DND-41 (cell line): ENCODE measurements around the gene TREM1.

Experiments
- ATAC-seq: fragments of 200-7000 bp; cut with Tn5 transposase; 3 replicates; pipeline ENCODE4 v1.9.1; 2021; ENCODE audit warnings: low read depth; ENCODE audit not compliant: insufficient read depth
- DNase-seq: peaks from one replicate; pipeline ENCODE4 v3.0.0-alpha.2; 2020
- H2AFZ ChIP-seq: 2 replicates; pipeline ENCODE4 v1.6.0; 2012; ENCODE audit warnings: low read depth, low read length
- H3K27ac ChIP-seq: 2 replicates; pipeline ENCODE4 v1.5.1; 2012; ENCODE audit warnings: low read length, inconsistent platforms
- H3K27me3 ChIP-seq: fragments of 200-600 bp; sonication (generic); 2 replicates; pipeline ENCODE4 v1.6.0; 2012; ENCODE audit warnings: low read length, mild to moderate bottlenecking, inconsistent platforms; ENCODE audit not compliant: insufficient read depth, poor library complexity
- H3K36me3 ChIP-seq: 2 replicates; pipeline ENCODE4 v1.5.1; 2012; ENCODE audit warnings: low read length, inconsistent platforms; ENCODE audit not compliant: insufficient read depth
- H3K4me1 ChIP-seq: 2 replicates; pipeline ENCODE4 v1.5.1; 2012; ENCODE audit warnings: mild to moderate bottlenecking, low read length; ENCODE audit not compliant: insufficient read depth
- H3K4me2 ChIP-seq: 2 replicates; pipeline ENCODE4 v1.6.0; 2012; ENCODE audit warnings: mild to moderate bottlenecking, moderate library complexity, low read length, inconsistent platforms; ENCODE audit not compliant: insufficient read depth
- H3K4me3 ChIP-seq, 2 experiments: fragments of 200-600 bp in 1 of 2; shearing (Covaris generic) in 1 of 2; 2 replicates each; pipeline ENCODE4 v1.5.1; 2012 to 2016; ENCODE audit warnings: inconsistent platforms in 2 of 2, low read length in 2 of 2, mild to moderate bottlenecking in 2 of 2, low read depth in 1 of 2, moderate library complexity in 1 of 2
- H3K79me2 ChIP-seq: 2 replicates; pipeline ENCODE4 v1.6.0; 2012; ENCODE audit warnings: low read length, inconsistent platforms; ENCODE audit not compliant: insufficient read depth
- H3K9ac ChIP-seq: 2 replicates; pipeline ENCODE4 v1.6.0; 2012; ENCODE audit warnings: low read depth, mild to moderate bottlenecking, inconsistent platforms, low read length, moderate library complexity
- H3K9me3 ChIP-seq: 2 replicates; pipeline ENCODE4 v1.5.1; 2012; ENCODE audit warnings: low read length, moderate library complexity, mild to moderate bottlenecking, inconsistent platforms; ENCODE audit not compliant: insufficient read depth, severe bottlenecking
- H4K20me1 ChIP-seq: 2 replicates; pipeline ENCODE4 v1.6.0; 2012; ENCODE audit warnings: low read length; ENCODE audit not compliant: insufficient read depth
- CTCF ChIP-seq: IDR thresholded peaks from 2 replicates; pipeline ENCODE4 v1.5.1; 2012; ENCODE audit warnings: borderline replicate concordance, low read length, moderate library complexity, mild to moderate bottlenecking; ENCODE audit not compliant: poor library complexity, severe bottlenecking; ENCODE audit errors: extremely low read depth
- EZH2 ChIP-seq: IDR thresholded peaks from 3 replicates; pipeline ENCODE4 v1.6.1; 2012; ENCODE audit warnings: borderline replicate concordance, low read depth, mild to moderate bottlenecking, moderate library complexity, low read length, inconsistent platforms; ENCODE audit not compliant: severe bottlenecking

Gene TREM1

GRCh38 chr6:41318654-41319565, 32.4 kb upstream of the TREM1 start:
- ATAC-seq (peak; percentile 98), DNase-seq (peak; percentile 92)
- Histone ChIP-seq H4K20me1 (no peaks in the 10 kb centered on the region), H2AFZ (peak overlapping the region; percentile 83), H3K9me3 (no peaks in the 10 kb centered on the region), H3K4me2 (peak overlapping the region; percentile 73), H3K4me3 (peak overlapping the region in 1 of 2 experiments; percentile 53; a peak in 2 of 4 replicates), H3K36me3 (no peaks in the 10 kb centered on the region), H3K27me3 (no peaks in the 10 kb centered on the region), H3K79me2 (no peaks in the 10 kb centered on the region), H3K4me1 (peaks cover 21% of the 10 kb centered on the region), H3K9ac (peak overlapping the region; percentile 42), H3K27ac (peak overlapping the region; percentile 54)
- no peak for TF ChIP-seq EZH2
- peak; percentile 100 for TF ChIP-seq CTCF

- Histone ChIP-seq H3K9me3 (no peaks in the 10 kb centered on the region), H3K27ac (no peak overlapping the region), H3K27me3 (no peaks in the 10 kb centered on the region), H4K20me1 (no peaks in the 10 kb centered on the region), H3K79me2 (no peaks in the 10 kb centered on the region), H2AFZ (peak overlapping the region; percentile 83), H3K4me3 (peak overlapping the region in 1 of 2 experiments; percentile 53; a peak in 2 of 4 replicates), H3K4me2 (peak overlapping the region; percentile 73), H3K4me1 (peaks cover 21% of the 10 kb centered on the region), H3K9ac (peak overlapping the region; percentile 42), H3K36me3 (no peaks in the 10 kb centered on the region)
- no peak for TF ChIP-seq CTCF
- no peak for TF ChIP-seq EZH2
- ATAC-seq (no peak), DNase-seq (no peak)
Measured at GRCh38 chr6:41318261-41318653, 31.8 kb upstream of the TREM1 start.

DNA sequence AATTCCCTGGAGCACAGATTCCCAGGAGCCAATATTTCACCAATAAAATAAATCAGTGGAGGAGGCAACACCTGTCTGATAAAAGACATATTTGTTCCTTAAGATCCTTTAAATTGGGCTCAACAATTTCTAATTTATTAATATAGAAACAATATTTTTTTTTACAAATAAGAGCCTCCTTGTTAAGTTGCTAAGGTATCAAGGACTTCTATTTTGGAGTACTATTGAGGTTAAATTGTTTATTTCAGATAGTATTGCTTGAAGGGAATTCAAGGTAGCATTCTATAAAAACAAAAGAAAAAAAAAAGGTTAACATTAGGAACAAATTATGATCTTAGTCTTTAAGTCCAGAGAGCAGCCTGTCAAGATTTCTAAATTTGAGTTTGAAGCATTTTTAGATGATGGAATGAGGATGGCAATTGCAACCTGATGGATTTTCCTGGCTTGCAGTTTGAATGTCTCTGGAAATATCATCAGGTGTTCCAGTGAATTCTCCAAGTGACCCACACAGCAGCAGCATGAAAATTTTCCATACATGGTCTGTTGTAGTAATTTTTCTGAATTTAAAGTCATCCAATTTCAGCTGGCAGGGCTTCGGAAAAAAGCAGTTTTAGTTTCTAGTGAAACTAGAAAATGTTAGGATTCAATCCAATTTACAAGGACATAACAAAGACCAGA, 29.6 kb upstream of the TREM1 start:
- Histone ChIP-seq H3K27me3 (no peaks in the 10 kb centered on the region), H3K36me3 (no peaks in the 10 kb centered on the region), H3K4me1 (peaks cover 21% of the 10 kb centered on the region), H3K79me2 (no peaks in the 10 kb centered on the region), H3K4me3 (no peak overlapping the region), H3K27ac (no peak overlapping the region), H3K9me3 (no peaks in the 10 kb centered on the region), H3K9ac (no peak overlapping the region), H3K4me2 (no peak overlapping the region), H4K20me1 (no peaks in the 10 kb centered on the region), H2AFZ (no peak overlapping the region)
- DNase-seq (no peak), ATAC-seq (no peak)
- no peak for TF ChIP-seq EZH2
- no peak for TF ChIP-seq CTCF
